T-helper 1 cell (primary cell): ENCODE results near the gene COL27A1.

Experiments used
- DNase-seq, 5 donors: peaks; one replicate each; pipeline ENCODE4 v3.0.0-alpha.2; 2012 to 2020
- total RNA-seq, 4 donors: gene quantifications; one replicate each; lab custom pipeline; 2026; lab: John Stamatoyannopoulos, UW

The COL27A1 gene
- total RNA-seq = 0.76 to 1.8 (median 0.82) reads per million in 4 donors

DNA sequence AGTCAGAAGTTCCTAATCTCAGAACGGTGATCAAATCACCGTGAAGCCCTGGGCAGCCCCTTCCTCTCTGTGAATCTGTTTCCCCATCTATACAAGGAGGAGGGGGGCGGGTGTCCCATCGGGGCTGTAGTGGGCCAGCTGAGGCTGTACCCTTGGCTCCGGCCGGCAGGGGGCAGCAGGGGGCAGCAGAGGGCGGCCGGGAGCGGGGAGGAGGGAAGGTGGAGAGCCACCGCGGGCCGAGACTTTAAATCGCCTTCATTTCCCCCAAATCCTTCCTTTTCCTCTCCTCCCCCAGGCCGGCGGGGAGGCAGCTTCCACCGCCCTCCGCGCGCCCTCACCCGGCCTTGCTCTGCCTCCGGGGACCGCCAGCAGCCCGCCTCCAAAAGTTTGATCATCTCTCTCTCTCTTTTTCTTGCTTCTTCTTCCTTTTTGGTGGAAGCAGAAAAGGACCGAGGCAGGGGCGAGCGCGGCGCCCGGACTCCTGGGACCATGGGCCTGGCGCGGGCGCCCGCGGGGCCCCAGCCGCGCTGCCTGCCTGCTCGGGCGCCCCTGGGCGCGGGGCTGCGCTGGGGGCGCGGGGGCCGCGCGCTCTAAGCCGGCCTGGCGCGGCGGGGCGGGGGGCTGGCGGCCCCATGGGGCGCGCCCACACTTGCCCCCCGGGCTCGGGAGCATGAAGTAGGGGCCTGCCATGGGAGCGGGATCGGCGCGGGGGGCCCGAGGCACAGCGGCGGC lies at the start of gene COL27A1:
Gene COL27A1 (plus strand): TSS at position 275 of the 732 bp plus-strand sequence. CDS start 414 bp downstream, at position 689.
- peak; percentile 46 to 67 (median 60) for DNase-seq

GRCh38 chr9:114107286-114108001 lies 47.9 kb upstream of the COL27A1 start:
- no peak for DNase-seq

- DNase-seq = peak in 3 of 5 donors; percentile 26 to 49 (median 30)
These were observed 47.1 kb upstream of the COL27A1 start for GRCh38 chr9:114108016-114108833.

DNA sequence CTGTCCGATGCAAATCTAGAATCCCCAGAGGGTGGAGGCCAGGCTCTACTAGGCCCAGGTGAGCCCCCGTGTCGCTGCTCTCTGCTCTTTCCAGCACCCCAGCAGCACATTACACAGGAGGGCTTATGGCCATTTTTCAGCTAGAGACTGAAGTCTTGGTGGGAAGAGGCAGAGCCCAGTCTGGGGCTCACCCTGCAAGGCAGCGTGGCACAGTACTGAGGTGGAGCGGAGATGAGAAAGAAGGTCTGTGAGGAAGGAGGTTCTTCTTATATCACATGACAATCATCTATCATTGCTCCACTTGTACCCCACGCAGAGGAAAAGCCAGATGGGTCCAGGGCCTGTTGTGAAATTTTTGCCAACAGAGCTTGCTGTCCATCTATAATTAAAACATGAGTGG lies 46.2 kb upstream of the COL27A1 start:
- no peak for DNase-seq

DNA sequence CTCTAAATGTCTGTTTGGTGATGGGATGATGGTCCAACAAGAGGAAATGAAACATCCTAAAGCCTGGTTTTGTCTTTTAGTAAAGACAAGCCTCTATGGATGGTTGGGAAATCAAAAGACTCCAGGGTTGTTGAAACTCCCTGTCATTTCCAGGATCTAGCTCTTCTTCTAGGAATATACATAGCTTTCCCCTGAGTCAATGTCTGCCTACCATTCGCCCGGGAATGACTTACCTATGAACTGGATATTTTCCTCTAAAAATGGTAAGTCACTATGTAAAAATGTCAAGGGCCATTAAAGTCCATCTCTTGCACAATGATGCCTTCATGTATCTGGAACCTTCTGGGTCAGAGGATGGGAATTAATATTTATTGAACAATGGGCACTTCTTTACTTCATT lies 45.2 kb upstream of the COL27A1 start:
- DNase-seq = no peak

DNA sequence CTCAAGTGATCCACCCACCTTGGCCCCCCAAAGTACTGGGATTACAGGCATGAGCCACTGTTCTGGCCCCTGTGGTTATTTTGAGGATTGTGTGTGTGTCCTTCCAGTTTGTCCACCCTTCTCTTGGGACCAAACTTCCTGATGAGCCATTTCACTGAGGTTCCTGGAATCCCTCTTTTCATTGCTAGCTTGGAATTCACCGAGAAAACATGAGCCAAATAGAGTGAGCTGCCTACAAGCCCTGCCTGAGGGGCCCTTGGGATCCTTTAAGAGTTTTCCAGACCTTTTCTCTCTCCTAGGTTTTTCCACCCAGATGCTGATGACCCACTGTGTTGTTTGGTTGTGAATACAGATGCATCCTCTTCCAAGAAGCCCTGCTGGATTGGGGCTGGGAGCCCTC lies 43.0 kb upstream of the COL27A1 start:
- DNase-seq = no peak

DNA sequence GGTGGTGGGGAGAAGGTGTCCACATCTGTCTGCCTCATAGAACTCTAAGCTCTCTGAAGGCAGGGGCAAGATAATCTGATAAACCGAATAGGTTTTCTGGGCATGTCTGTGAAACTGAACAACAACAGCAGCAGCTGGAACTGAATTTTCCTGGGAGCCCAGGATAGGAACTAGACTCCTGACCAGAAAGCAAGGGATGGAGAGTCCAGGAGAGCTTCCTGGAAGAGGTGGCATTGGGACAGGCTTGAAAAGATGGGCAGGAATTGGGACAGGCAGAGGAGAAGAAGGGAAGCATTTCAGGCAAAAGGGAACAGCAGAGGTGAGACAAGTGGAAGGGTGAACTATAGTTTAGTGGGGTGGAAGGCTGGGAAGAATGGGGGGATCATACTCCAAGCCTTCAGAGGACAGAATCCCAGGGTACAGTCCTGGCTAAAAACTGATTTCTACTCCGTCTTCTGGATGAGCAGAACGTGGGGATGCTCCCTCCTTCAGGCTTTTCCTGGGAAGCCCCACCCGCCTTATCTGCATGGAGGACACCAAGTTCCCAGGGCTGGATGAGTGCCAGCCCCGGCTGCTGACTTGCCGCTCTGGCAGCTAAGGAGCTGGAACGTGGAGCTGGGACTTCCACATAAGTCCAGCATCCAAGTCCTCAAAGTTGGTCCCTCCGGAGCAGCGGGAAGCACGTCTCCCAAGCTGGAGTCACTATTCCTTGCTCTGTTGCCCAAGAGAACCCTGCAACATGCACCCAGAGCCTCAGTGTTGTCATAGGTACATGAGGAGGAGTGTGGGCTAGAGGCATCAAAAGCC lies 42.4 kb upstream of the COL27A1 start:
- no peak for DNase-seq

DNA sequence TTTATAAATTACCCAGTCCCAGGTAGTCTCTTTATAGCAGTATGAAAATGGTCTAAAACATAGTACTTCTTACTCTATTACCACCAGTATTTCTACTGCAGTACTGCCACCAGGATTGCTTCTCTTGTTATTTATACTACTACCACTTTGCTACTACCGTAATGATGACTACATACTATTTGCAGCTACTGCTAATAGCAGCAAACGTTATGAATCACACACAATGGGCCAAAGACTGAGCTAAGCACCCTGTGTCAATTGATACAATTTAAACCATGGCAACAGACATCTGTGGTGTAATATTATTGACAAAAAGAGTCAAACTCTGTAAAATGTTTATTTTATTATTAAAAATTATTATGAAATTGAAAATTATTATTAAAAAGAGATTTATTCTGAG lies 41.0 kb upstream of the COL27A1 start:
- no peak for DNase-seq

- DNase-seq = no peak
These were observed 39.6 kb upstream of the COL27A1 start for GRCh38 chr9:114115654-114116125.

GRCh38 chr9:114116126-114116747 lies 39.1 kb upstream of the COL27A1 start:
- DNase-seq = no peak

DNA sequence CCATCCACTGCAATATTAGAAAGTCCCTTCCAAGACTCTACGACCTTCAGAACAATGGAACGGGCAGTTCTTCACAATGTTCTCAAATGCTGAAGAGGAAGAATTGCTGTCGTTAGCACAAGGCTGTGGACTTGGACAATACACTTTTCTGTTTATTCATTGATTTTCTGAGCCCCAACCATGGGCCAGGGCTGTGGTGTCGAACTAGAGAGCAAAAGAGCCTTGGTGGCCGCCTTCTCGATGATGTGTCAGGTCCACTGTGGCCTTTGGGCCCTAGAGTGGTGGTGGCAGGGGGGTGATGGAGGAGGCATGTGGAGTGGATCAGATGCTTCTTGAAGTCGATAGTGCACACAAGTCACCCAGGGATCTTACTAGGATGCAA lies 37.7 kb upstream of the COL27A1 start:
- DNase-seq = no peak

DNA sequence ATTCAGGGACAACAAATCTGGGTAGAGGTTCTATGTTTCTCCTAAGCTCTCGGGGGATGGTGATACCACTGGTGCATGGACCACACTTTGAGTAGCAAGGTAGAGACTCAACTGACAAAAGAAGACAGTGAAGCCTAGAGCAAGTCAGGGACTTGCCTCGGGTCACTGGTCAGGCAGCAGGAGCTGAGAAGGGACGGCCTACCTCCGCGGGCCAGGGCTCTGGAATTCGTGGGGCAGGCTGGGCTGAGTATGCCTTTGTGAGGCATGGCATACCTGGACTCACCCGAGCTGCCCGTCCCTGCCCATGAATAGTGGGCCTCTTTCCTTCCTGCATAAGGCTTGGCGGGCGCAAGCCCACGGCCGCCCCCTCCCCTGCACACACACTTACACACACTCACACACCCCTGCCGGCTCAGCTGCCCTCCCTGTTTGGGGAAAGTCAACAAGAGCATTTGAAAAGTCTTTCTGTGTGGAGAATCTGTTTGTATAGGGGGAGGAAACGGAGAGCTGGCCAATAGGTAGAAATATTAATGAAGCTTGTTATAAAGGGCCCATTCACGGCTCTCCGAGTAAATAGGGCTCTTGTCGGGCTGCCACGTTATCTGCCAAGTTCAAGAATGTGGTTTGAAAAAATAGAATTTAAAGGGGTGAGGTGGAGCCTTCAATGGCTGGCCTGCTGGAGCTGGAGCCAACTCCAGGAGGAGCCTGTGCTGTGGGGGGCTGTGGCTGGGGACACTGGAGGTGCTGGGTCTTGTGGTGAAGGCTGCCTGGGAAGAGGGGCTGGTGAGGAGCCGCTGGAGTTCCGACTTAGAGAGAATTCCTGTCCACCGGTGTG lies 37.1 kb upstream of the COL27A1 start:
- no peak for DNase-seq

DNA sequence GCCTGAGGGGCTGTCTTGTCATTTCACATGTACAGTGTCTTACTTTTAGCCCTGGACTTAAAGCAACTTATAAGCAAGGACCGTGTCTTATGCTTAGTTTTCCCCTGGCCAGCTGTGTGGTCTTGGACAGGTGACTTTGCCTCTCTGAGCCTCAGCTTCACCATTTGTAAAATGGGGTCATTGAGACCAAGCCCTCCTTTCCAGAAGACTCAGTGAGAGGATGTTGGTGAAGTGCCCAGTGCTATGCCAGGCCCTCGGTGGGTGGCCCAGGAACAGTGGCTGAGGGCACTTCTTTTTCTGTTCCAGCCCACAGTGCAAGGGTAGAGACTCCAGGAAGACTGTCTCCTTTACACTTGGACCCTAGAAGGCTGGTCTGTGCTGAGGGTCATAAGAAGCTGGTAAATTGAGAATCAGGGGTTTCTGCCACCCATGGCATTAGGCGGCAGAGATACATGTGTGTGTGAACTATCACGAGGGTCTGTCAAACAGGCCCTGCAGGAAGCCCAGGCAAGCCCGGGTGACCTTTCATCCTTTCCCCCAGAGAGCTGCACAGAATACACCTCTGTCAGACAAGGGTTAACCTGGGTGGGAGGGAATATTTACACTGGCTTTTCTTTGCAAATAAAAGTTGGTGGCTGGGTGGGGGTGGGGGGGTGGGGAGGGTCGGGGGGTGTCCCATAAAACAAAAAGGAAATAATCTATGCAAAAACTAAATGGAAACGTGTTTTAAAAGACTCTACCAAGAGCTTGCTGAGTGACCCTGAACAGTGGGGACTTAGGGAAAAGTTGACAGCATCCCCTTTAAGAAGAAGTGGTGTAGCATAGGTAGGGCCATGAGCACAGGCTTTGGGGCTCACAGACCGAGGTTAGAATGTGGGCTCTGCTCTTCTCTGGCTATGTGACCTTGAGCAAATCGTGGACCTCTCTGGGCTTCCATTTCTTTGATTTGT lies 35.8 kb upstream of the COL27A1 start:
- DNase-seq = no peak

- no peak for DNase-seq
These were observed 34.9 kb upstream of the COL27A1 start for GRCh38 chr9:114120192-114121014.

GRCh38 chr9:114121227-114122135 lies 33.9 kb upstream of the COL27A1 start:
- DNase-seq = no peak

GRCh38 chr9:114122136-114123027 lies 33.0 kb upstream of the COL27A1 start:
- DNase-seq = no peak
